ENCODE data around the gene TSPAN4. TPM values are rescaled to one million over a fixed set of nuclear protein-coding genes. Genes with fewer than 3 reads are reported as not detected.

Gene TSPAN4
- polyA plus RNA-seq, 3 donors = 58.3 to 81.2 (median 78.9) TPM

- no peak for DNase-seq (ENCODE audit: extremely low read depth in 1 of 11, low read depth in 9 of 11, low spot score in 4 of 11)
Observed at GRCh38 chr11:829176-829846, 13.3 kb upstream of the TSPAN4 start.

- DNase-seq (ENCODE audit: extremely low read depth in 1 of 11, low read depth in 9 of 11, low spot score in 4 of 11) = no peak
Observed at GRCh38 chr11:829847-830294, 12.8 kb upstream of the TSPAN4 start.

- no peak for DNase-seq (ENCODE audit: extremely low read depth in 1 of 11, low read depth in 9 of 11, low spot score in 4 of 11)
Observed at GRCh38 chr11:830295-831117, 12.1 kb upstream of the TSPAN4 start.

- no peak for DNase-seq (ENCODE audit: extremely low read depth in 1 of 11, low read depth in 9 of 11, low spot score in 4 of 11)
Observed at GRCh38 chr11:831118-831864, 11.4 kb upstream of the TSPAN4 start.

GRCh38 chr11:831961-832528, 10.6 kb upstream of the TSPAN4 start:
- DNase-seq (ENCODE audit: extremely low read depth in 1 of 11, low read depth in 9 of 11, low spot score in 4 of 11) = no peak

- no peak for DNase-seq (ENCODE audit: extremely low read depth in 1 of 11, low read depth in 9 of 11, low spot score in 4 of 11)
Observed at GRCh38 chr11:832529-833113, 10.0 kb upstream of the TSPAN4 start, which contains the start of gene CD151. TSS of gene CD151 (plus strand) at chr11:832952. CDS start at chr11:836070, 3,118 bp downstream.

- DNase-seq (ENCODE audit: extremely low read depth in 1 of 11, low read depth in 9 of 11, low spot score in 4 of 11) = no peak
Observed at GRCh38 chr11:833114-833791, 9.4 kb upstream of the TSPAN4 start.

- DNase-seq (ENCODE audit: extremely low read depth in 1 of 11, low read depth in 9 of 11, low spot score in 4 of 11) = no peak
Observed at GRCh38 chr11:833849-834311, 8.8 kb upstream of the TSPAN4 start.

- DNase-seq (ENCODE audit: extremely low read depth in 1 of 11, low read depth in 9 of 11, low spot score in 4 of 11) = peak in 2 of 11 donors; percentile 77 to 80
Observed at GRCh38 chr11:834371-835316, 8.0 kb upstream of the TSPAN4 start.

- DNase-seq (ENCODE audit: extremely low read depth in 1 of 11, low read depth in 9 of 11, low spot score in 4 of 11) = no peak
Observed at GRCh38 chr11:836274-836673, 6.4 kb upstream of the TSPAN4 start.

GRCh38 chr11:836700-837099, 6.0 kb upstream of the TSPAN4 start:
- no peak for DNase-seq (ENCODE audit: extremely low read depth in 1 of 11, low read depth in 9 of 11, low spot score in 4 of 11)

GRCh38 chr11:837189-837989, 5.3 kb upstream of the TSPAN4 start:
- DNase-seq (ENCODE audit: extremely low read depth in 1 of 11, low read depth in 9 of 11, low spot score in 4 of 11) = no peak

- DNase-seq (ENCODE audit: extremely low read depth in 1 of 11, low read depth in 9 of 11, low spot score in 4 of 11) = no peak
Observed at GRCh38 chr11:837990-838307, 4.7 kb upstream of the TSPAN4 start.

GRCh38 chr11:838441-839279, 4.0 kb upstream of the TSPAN4 start:
- DNase-seq (ENCODE audit: extremely low read depth in 1 of 11, low read depth in 9 of 11, low spot score in 4 of 11) = no peak

- no peak for DNase-seq (ENCODE audit: extremely low read depth in 1 of 11, low read depth in 9 of 11, low spot score in 4 of 11)
Observed at GRCh38 chr11:839280-839623, 3.4 kb upstream of the TSPAN4 start.
